GM10266 (cell line): ENCODE measurements around the gene ATP6V0E2.

Experiments used
- DNase-seq: peaks from one replicate; pipeline ENCODE4 v3.0.0; 2012; ENCODE audit errors: extremely low spot score
- CTCF ChIP-seq: IDR thresholded peaks from 2 replicates; pipeline ENCODE4 v1.5.1; 2012; ENCODE audit warnings: mild to moderate bottlenecking, low read depth; ENCODE audit not compliant: control insufficient read depth, insufficient read depth; ENCODE audit errors: missing control alignments

Gene ATP6V0E2

GRCh38 chr7:149865437-149865836 lies 8.3 kb upstream of the ATP6V0E2 start:
- no peak for TF ChIP-seq CTCF
- DNase-seq, result no peak

GRCh38 chr7:149866139-149866778 lies 7.5 kb upstream of the ATP6V0E2 start:
- DNase-seq, result no peak
- TF ChIP-seq CTCF, result no peak

- TF ChIP-seq CTCF, result no peak
- no peak for DNase-seq
These were observed 6.9 kb upstream of the ATP6V0E2 start for GRCh38 chr7:149866779-149867447.

GRCh38 chr7:149867762-149868622 lies 5.8 kb upstream of the ATP6V0E2 start:
- no peak for TF ChIP-seq CTCF
- no peak for DNase-seq

- TF ChIP-seq CTCF, result no peak
- DNase-seq, result no peak
These were observed 5.0 kb upstream of the ATP6V0E2 start for GRCh38 chr7:149868623-149869290.

GRCh38 chr7:149869291-149869650 lies 4.5 kb upstream of the ATP6V0E2 start:
- DNase-seq, result no peak
- TF ChIP-seq CTCF, result no peak
